HCT116 (cell line): ENCODE measurements around the gene IFITM2. TPM values are rescaled to one million over a fixed set of nuclear protein-coding genes. Genes with fewer than 3 reads are reported as not detected.

Experiments used
- ATAC-seq: fragments of 200-7000 bp; cut with Tn5 transposase; 2 replicates; pipeline ENCODE4 v1.9.1; 2020; ENCODE audit warnings: mild to moderate bottlenecking, moderate library complexity
- BruUV-seq: library from RNA; stranded (reverse); fragments of 400-500 nt; replicated peaks from 2 replicates; lab custom pipeline; 2021; lab: Mats Ljungman, UMichigan
- CTCF ChIA-PET: fragments of 300-600 bp; sonication (Branson Sonifier 250); formaldehyde crosslinking; loops from one replicate; lab custom pipeline; 2021; ENCODE audit warnings: antibody characterized with exemption; lab: Charles Lee
- POLR2A ChIA-PET: fragments of 300-600, 350-600 bp; sonication (Branson Sonifier 250); formaldehyde crosslinking; loops from one replicate; lab custom pipeline; 2021; ENCODE audit warnings: antibody characterized with exemption; lab: Charles Lee
- RAD21 ChIA-PET, 2 experiments: fragments of 300-600 bp; sonication (Branson Sonifier 250); formaldehyde crosslinking; loops; one replicate each; lab custom pipeline; 2023; ENCODE audit warnings: low total read pairs in 2 of 2; ENCODE audit not compliant: uncharacterized antibody in 2 of 2, unreplicated experiment in 2 of 2, low non-redundant PET in 1 of 2; lab: Charles Lee
- DNase-seq: peaks from one replicate; pipeline ENCODE4 v3.0.0-alpha.2; 2010; ENCODE audit warnings: low read depth, low spot score
- H2AFZ ChIP-seq: fragments of 200-600 bp; shearing (Covaris generic), sonication (generic); 2 replicates; pipeline ENCODE4 v1.6.1; 2017; ENCODE audit warnings: low read depth, mixed run types, mixed read lengths, antibody characterized with exemption, low read length; ENCODE audit not compliant: poor library complexity, severe bottlenecking
- H3K27ac ChIP-seq: 2 replicates; pipeline ENCODE4 v1.5.1; 2012; ENCODE audit warnings: low read depth, low read length
- H3K27me3 ChIP-seq: fragments of 200-600 bp; sonication (generic); 2 replicates; pipeline ENCODE4 v1.6.1; 2016; ENCODE audit warnings: mixed run types, low read length, mixed read lengths; ENCODE audit not compliant: insufficient read depth
- H3K36me3 ChIP-seq, 2 experiments: fragments of 200-500 bp in 1 of 2; fragments of 200-600 bp in 1 of 2; sonication (Bioruptor generic) in 1 of 2; sonication (generic) in 1 of 2; 2 replicates each; pipeline versions ENCODE4 v1.5.1 to v1.6.1; 2014 to 2016; ENCODE audit warnings: low read length in 2 of 2, inconsistent platforms in 1 of 2, mixed read lengths in 1 of 2, mixed run types in 1 of 2; ENCODE audit not compliant: insufficient read depth in 2 of 2, control insufficient read depth in 1 of 2
- H3K4me1 ChIP-seq, 2 experiments: fragments of 200-600 bp in 1 of 2; sonication (generic) in 1 of 2; 2 replicates each; pipeline versions ENCODE4 v1.5.1 to v1.6.1; 2012 to 2017; ENCODE audit warnings: low read length in 2 of 2, inconsistent platforms in 1 of 2, mild to moderate bottlenecking in 1 of 2, mixed read lengths in 1 of 2, mixed run types in 1 of 2, moderate library complexity in 1 of 2; ENCODE audit not compliant: insufficient read depth in 2 of 2, control insufficient read depth in 1 of 2
- H3K4me2 ChIP-seq: fragments of 200-600 bp; sonication (generic); 2 replicates; pipeline ENCODE4 v1.6.1; 2017; ENCODE audit warnings: mixed run types, low read length, mixed read lengths
- H3K4me3 ChIP-seq, 2 experiments: fragments of 200-600 bp in 1 of 2; sonication (generic) in 1 of 2; replicated peaks in 1 of 2; 2 replicates each; pipeline ENCODE4 v1.5.1; 2011 to 2016; ENCODE audit warnings: low read length in 2 of 2, control low read depth in 1 of 2, low read depth in 1 of 2, mild to moderate bottlenecking in 1 of 2, mixed read lengths in 1 of 2, mixed run types in 1 of 2
- H3K79me2 ChIP-seq: fragments of 200-600 bp; sonication (generic); 2 replicates; pipeline ENCODE4 v1.6.1; 2017; ENCODE audit warnings: mild to moderate bottlenecking, mixed run types, low read length, moderate library complexity, mixed read lengths; ENCODE audit not compliant: insufficient read depth
- H3K9ac ChIP-seq: fragments of 200-600 bp; sonication (generic); 2 replicates; pipeline ENCODE4 v1.6.1; 2016; ENCODE audit warnings: low read length, mixed read lengths
- H3K9me2 ChIP-seq: fragments of 200-600 bp; sonication (generic), shearing (Covaris generic); 2 replicates; pipeline ENCODE4 v1.6.1; 2017; ENCODE audit warnings: mixed run types, mild to moderate bottlenecking, moderate library complexity; ENCODE audit not compliant: insufficient read depth
- H3K9me3 ChIP-seq, 2 experiments: fragments of 200-500 bp in 1 of 2; fragments of 200-600 bp in 1 of 2; sonication (Bioruptor generic) in 1 of 2; sonication (generic) in 1 of 2; 2 replicates each; pipeline ENCODE4 v1.6.1; 2014 to 2017; ENCODE audit warnings: low read length in 2 of 2, mixed read lengths in 2 of 2, inconsistent platforms in 1 of 2, low read depth in 1 of 2, mild to moderate bottlenecking in 1 of 2, mixed run types in 1 of 2, moderate library complexity in 1 of 2; ENCODE audit not compliant: control insufficient read depth in 1 of 2, insufficient read depth in 1 of 2
- H4K20me1 ChIP-seq: fragments of 200-600 bp; sonication (generic), shearing (Covaris generic); 2 replicates; pipeline ENCODE4 v1.6.1; 2017; ENCODE audit warnings: mixed run types, mild to moderate bottlenecking, moderate library complexity; ENCODE audit not compliant: insufficient read depth
- ELF1 ChIP-seq: IDR thresholded peaks from 2 replicates; pipeline ENCODE4 v1.6.1; 2012; ENCODE audit warnings: low read depth, borderline replicate concordance
- EZH2 ChIP-seq: fragments of 200-600 bp; sonication (generic); IDR thresholded peaks from 2 replicates; pipeline ENCODE4 v1.6.1; 2017; ENCODE audit warnings: antibody characterized with exemption, mixed run types
- FOSL1 ChIP-seq: IDR thresholded peaks from 2 replicates; pipeline ENCODE4 v1.6.1; 2012; ENCODE audit warnings: low read depth
- JUND ChIP-seq: IDR thresholded peaks from 2 replicates; pipeline ENCODE4 v1.6.1; 2012
- POLR2AphosphoS5 ChIP-seq: IDR thresholded peaks from 2 replicates; pipeline ENCODE4 v1.6.1; 2011; ENCODE audit warnings: mild to moderate bottlenecking, low read depth, low read length, moderate library complexity
- RAD21 ChIP-seq: IDR thresholded peaks from 2 replicates; pipeline ENCODE4 v1.6.1; 2012; ENCODE audit warnings: low read depth, mild to moderate bottlenecking
- SP1 ChIP-seq: IDR thresholded peaks from 2 replicates; pipeline ENCODE4 v1.6.1; 2012; ENCODE audit warnings: low read depth
- ZNF274 ChIP-seq: fragments of 200-500 bp; sonication (Bioruptor generic); IDR thresholded peaks from 2 replicates; pipeline ENCODE4 v1.6.1; 2014; ENCODE audit warnings: mild to moderate bottlenecking, low read depth, low read length, inconsistent platforms
- intact Hi-C: fragments of 100-400 bp; cut with micrococcal nuclease; formaldehyde crosslinking; loops from 2 replicates; pipeline ENCODE4 v1.10.0; 2022
- total RNA-seq: library from RNA; stranded (reverse); gene quantifications from one replicate; pipeline ENCODE4 v1.2.1, GENCODE V29; 2021; ENCODE audit not compliant: unreplicated experiment
- TF ChIP-seq, protein P1 (sequence below), 3 experiments: fragments of 200-600 bp in 1 of 3; sonication (generic) in 1 of 3; IDR thresholded peaks in 2 of 3; conservative IDR thresholded peaks in 1 of 3; 2 replicates each; pipeline ENCODE4 v1.5.1; 2012 to 2017; ENCODE audit warnings: low read depth in 2 of 3, low read length in 2 of 3, antibody characterized with exemption in 1 of 3, borderline replicate concordance in 1 of 3, control low read depth in 1 of 3, mild to moderate bottlenecking in 1 of 3, mixed read lengths in 1 of 3, mixed run types in 1 of 3, moderate library complexity in 1 of 3; ENCODE audit not compliant: insufficient read depth in 1 of 3
- TF ChIP-seq, protein P2 (sequence below): IDR thresholded peaks from 2 replicates; pipeline ENCODE4 v1.6.1; 2012

The IFITM2 gene
- total RNA-seq, 1 experiment from 2014 or later, result 106 TPM

DNA sequence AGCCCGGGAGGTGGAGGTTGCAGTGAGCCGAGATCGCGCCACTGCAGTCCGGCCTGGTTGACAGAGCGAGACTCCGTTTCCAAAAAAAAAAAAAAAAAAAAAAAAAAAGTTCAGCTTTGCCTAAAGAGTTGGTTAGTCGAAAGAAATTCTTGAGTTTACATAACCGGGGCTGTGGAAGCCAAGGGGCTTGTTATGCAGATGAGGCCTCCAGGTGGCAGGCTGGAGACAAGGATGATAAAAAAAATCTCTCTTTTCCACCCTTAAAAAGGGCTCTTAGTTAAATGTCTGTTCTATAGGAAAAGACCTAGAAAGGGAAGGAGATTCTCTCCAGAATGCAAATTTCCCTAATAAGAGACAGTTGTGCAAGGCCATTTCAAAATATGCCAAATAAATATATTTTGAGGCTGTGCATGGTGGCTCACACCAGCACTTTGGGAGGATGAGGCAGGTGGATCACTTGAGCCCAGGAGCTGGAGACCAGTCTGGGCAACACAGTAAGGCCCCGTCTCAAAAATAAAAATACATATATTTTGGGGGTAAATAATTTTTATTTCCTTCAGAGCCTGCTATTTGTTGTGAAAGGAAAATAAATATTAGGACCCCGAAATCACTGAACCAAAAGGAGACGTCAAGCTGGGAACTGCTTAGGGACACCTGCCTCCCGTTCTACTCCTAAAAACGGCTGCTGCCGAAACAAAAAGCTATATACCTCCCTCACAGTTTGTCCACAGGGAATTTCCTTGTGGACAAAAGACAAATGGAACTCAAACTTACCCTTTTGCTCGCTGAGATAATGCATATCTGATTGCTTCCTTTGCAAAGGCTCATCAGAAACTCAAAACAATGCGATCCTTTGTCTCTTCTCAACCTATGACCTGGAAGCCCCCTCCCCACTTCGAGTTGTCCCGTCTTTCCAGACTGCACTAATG, 2.4 kb upstream of the IFITM2 start:
- ChIA-PET RAD21 (interaction anchor here in 1 of 2 experiments (0.8 kb wide), 1 partner anchor 57 kb away, joined by 3 read pairs; no protein-coding TSS in a partner anchor), POLR2A (no interaction called here), CTCF (interaction anchor here (0.8 to 2.8 kb wide), 4 partner anchors 12 to 143 kb away, joined by 4 to 10 read pairs (median 6); no protein-coding TSS in a partner anchor)
- DNase-seq (no peak), ATAC-seq (peak; percentile 46; the same call in 1 of the 2 replicates)
- no peaks in the 10 kb centered on the region for H4K20me1 ChIP-seq
- no peak for TF ChIP-seq EZH2
- peak; percentile 79 for TF ChIP-seq RAD21
- TF ChIP-seq, protein P1, sequence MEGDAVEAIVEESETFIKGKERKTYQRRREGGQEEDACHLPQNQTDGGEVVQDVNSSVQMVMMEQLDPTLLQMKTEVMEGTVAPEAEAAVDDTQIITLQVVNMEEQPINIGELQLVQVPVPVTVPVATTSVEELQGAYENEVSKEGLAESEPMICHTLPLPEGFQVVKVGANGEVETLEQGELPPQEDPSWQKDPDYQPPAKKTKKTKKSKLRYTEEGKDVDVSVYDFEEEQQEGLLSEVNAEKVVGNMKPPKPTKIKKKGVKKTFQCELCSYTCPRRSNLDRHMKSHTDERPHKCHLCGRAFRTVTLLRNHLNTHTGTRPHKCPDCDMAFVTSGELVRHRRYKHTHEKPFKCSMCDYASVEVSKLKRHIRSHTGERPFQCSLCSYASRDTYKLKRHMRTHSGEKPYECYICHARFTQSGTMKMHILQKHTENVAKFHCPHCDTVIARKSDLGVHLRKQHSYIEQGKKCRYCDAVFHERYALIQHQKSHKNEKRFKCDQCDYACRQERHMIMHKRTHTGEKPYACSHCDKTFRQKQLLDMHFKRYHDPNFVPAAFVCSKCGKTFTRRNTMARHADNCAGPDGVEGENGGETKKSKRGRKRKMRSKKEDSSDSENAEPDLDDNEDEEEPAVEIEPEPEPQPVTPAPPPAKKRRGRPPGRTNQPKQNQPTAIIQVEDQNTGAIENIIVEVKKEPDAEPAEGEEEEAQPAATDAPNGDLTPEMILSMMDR (IDR thresholded peaks at IDR 0.05 in 2 of 3, conservative IDR thresholded peaks at IDR 0.05 in 1 of 3; ENCODE audit: borderline replicate concordance in 1 of 3, insufficient read depth in 1 of 3, low read depth in 2 of 3, low read length in 2 of 3), result peak; percentile 64 to 68 (median 67); a peak in 5 of 6 replicates
- H3K4me2 ChIP-seq, result no peak overlapping the region
- intact Hi-C loops, result loop anchor here (1.0 to 10.0 kb wide), 3 partner anchors 52 to 143 kb away; partner anchors contain the start of gene PKP3
- no peaks in the 10 kb centered on the region for H3K9me2 ChIP-seq
- peaks cover 13 to 24% of the 10 kb centered on the region in 2 experiments for H3K4me1 ChIP-seq
- no peaks in the 10 kb centered on the region for H3K27me3 ChIP-seq
- H3K79me2 ChIP-seq, result no peaks in the 10 kb centered on the region
- no peak overlapping the region for H3K27ac ChIP-seq
- no peak overlapping the region for H3K9ac ChIP-seq
- H3K36me3 ChIP-seq, result no peaks in the 10 kb centered on the region
- H3K9me3 ChIP-seq, result no peaks in the 10 kb centered on the region
- no peak overlapping the region for H2AFZ ChIP-seq
- BruUV-seq, result no TSS peak
- H3K4me3 ChIP-seq, result no peak overlapping the region

DNA sequence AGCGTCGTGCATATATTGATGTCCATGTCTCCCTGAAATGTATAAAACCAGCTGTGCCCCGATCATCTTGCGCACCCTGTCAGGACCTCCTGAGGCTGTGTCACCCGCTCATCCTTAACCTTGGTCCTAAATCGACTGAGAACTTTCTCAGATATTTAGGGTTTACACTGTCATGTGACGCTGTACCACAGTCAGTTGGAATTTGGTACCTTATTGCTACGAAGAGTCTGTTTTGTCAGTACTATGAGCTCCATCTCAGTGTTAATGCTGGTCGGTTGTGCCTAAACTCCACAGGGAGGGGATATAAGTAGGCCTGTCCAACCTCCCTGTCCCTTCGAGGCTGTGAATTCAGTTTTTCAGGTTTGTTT, 1.8 kb upstream of the IFITM2 start:
- H3K4me1 ChIP-seq, result peaks cover 13 to 24% of the 10 kb centered on the region in 2 experiments
- no peak overlapping the region for H3K4me2 ChIP-seq
- no peak for TF ChIP-seq ZNF274
- no peak for TF ChIP-seq SP1
- no peak for TF ChIP-seq ELF1
- TF ChIP-seq, protein P1 (IDR thresholded peaks at IDR 0.05 in 2 of 3, conservative IDR thresholded peaks at IDR 0.05 in 1 of 3; ENCODE audit: borderline replicate concordance in 1 of 3, insufficient read depth in 1 of 3, low read depth in 2 of 3, low read length in 2 of 3), result no peak
- TF ChIP-seq, protein P2, sequence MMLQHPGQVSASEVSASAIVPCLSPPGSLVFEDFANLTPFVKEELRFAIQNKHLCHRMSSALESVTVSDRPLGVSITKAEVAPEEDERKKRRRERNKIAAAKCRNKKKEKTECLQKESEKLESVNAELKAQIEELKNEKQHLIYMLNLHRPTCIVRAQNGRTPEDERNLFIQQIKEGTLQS, result no peak
- no peak for TF ChIP-seq POLR2AphosphoS5
- TF ChIP-seq JUND, result no peak
- no peak for TF ChIP-seq FOSL1

More for the DNA sequence above, 1.8 kb upstream of the IFITM2 start:
- H3K9me3 ChIP-seq, result no peaks in the 10 kb centered on the region
- intact Hi-C loops, result loop anchor here (1.0 to 10.0 kb wide), 2 partner anchors 89 to 142 kb away; partner anchors contain the start of gene PKP3
- no peaks in the 10 kb centered on the region for H3K27me3 ChIP-seq
- H2AFZ ChIP-seq, result no peak overlapping the region
- H3K79me2 ChIP-seq, result no peaks in the 10 kb centered on the region
- H3K4me3 ChIP-seq, result no peak overlapping the region
- ChIA-PET POLR2A (no interaction called here), CTCF (interaction anchor here (1.1 to 2.8 kb wide), 4 partner anchors 11 to 142 kb away, joined by 4 to 10 read pairs (median 6); no protein-coding TSS in a partner anchor), RAD21 (interaction anchor here in 1 of 2 experiments (0.8 kb wide), 1 partner anchor 56 kb away, joined by 3 read pairs; no protein-coding TSS in a partner anchor)
- no TSS peak for BruUV-seq
- no peaks in the 10 kb centered on the region for H3K36me3 ChIP-seq
- ATAC-seq (no peak), DNase-seq (no peak)
- no peak overlapping the region for H3K27ac ChIP-seq
- no peak overlapping the region for H3K9ac ChIP-seq
- H3K9me2 ChIP-seq, result no peaks in the 10 kb centered on the region
- H4K20me1 ChIP-seq, result no peaks in the 10 kb centered on the region
